Fibroblast of lung (primary cell): Measurements from ENCODE around the gene ACTRT2. TPM values are rescaled to one million over a fixed set of nuclear protein-coding genes. Genes with fewer than 3 reads are reported as not detected.

Experiments
- DNase-seq, 2 donors: peaks; one replicate each; pipeline versions ENCODE4 v3.0.0 to v3.0.0-alpha.2; 2010; ENCODE audit warnings: low read depth in 2 of 2
- H2AFZ ChIP-seq: 2 replicates; pipeline ENCODE4 v1.5.1; 2012; ENCODE audit warnings: low read length, control low read depth, inconsistent platforms
- H3K27ac ChIP-seq: 2 replicates; pipeline ENCODE4 v1.5.1; 2011; ENCODE audit warnings: low read length, control low read depth; ENCODE audit not compliant: insufficient read depth
- H3K27me3 ChIP-seq: 2 replicates; pipeline ENCODE4 v1.5.1; 2011; ENCODE audit warnings: mild to moderate bottlenecking, low read length; ENCODE audit not compliant: control insufficient read depth, insufficient read depth
- H3K36me3 ChIP-seq: 2 replicates; pipeline ENCODE4 v1.5.1; 2011; ENCODE audit warnings: low read length; ENCODE audit not compliant: control insufficient read depth, insufficient read depth
- H3K4me1 ChIP-seq: 2 replicates; pipeline ENCODE4 v1.5.1; 2011; ENCODE audit warnings: low read length; ENCODE audit not compliant: control insufficient read depth, insufficient read depth; ENCODE audit errors: extremely low read depth
- H3K4me2 ChIP-seq: 2 replicates; pipeline ENCODE4 v1.5.1; 2011; ENCODE audit warnings: low read length, control low read depth; ENCODE audit not compliant: insufficient read depth; ENCODE audit errors: extremely low read depth
- H3K4me3 ChIP-seq, 4 experiments: fragments of 200-600 bp in 1 of 4; sonication (generic) in 1 of 4; replicated peaks in 1 of 4; 2 replicates each; pipeline ENCODE4 v1.5.1; 2011 to 2016; ENCODE audit warnings: low read length in 4 of 4, low read depth in 3 of 4, mild to moderate bottlenecking in 3 of 4, control low read depth in 2 of 4, inconsistent platforms in 1 of 4, mixed read lengths in 1 of 4; ENCODE audit not compliant: insufficient read depth in 1 of 4; ENCODE audit errors: control extremely low read depth in 1 of 4
- H3K79me2 ChIP-seq: 2 replicates; pipeline ENCODE4 v1.5.1; 2012; ENCODE audit warnings: mild to moderate bottlenecking, low read length, inconsistent platforms; ENCODE audit not compliant: control insufficient read depth, insufficient read depth
- H3K9ac ChIP-seq: 2 replicates; pipeline ENCODE4 v1.5.1; 2011; ENCODE audit warnings: mild to moderate bottlenecking, low read length, control low read depth; ENCODE audit not compliant: insufficient read depth
- H3K9me3 ChIP-seq: 2 replicates; pipeline ENCODE4 v1.5.1; 2012; ENCODE audit warnings: low read depth, low read length; ENCODE audit not compliant: control insufficient read depth, insufficient read depth
- H4K20me1 ChIP-seq: 2 replicates; pipeline ENCODE4 v1.5.1; 2011; ENCODE audit warnings: low read length; ENCODE audit not compliant: control insufficient read depth, insufficient read depth; ENCODE audit errors: extremely low read depth
- CTCF ChIP-seq, 2 donors: IDR thresholded peaks in 1 of 2; conservative IDR thresholded peaks in 1 of 2; 1 replicate in 1 of 2; 2 replicates in 1 of 2; pipeline ENCODE4 v1.5.1; 2011 to 2012; ENCODE audit warnings: low read length in 2 of 2, control low read depth in 1 of 2, inconsistent platforms in 1 of 2, low read depth in 1 of 2, mild to moderate bottlenecking in 1 of 2
- EZH2 ChIP-seq: IDR thresholded peaks from 2 replicates; pipeline ENCODE4 v1.5.1; 2012; ENCODE audit warnings: low read length, control low read depth, mild to moderate bottlenecking; ENCODE audit errors: missing control alignments
- polyA plus RNA-seq, 2 donors: library from polyadenylated mRNA; depleted of rRNA in 1 of 2; stranded (reverse) in 1 of 2; unstranded in 1 of 2; fragments of >200 nt; gene quantifications; 2 replicates each; pipeline ENCODE4 v1.2.1, GENCODE V29; 2011 to 2012; ENCODE audit warnings: missing spikeins in 1 of 2
- total RNA-seq: library from RNA; depleted of rRNA; stranded (reverse); fragments of >200 nt; gene quantifications from 2 replicates; pipeline ENCODE4 v1.2.1, GENCODE V29; 2014

The ACTRT2 gene
- total and polyA plus RNA-seq, 2 donors (not counting 1 experiment from before 2014, with no cell fraction given): not detected

- TF ChIP-seq CTCF (conservative IDR thresholded peaks at IDR 0.05 in 1 of 2, IDR thresholded peaks at IDR 0.05 in 1 of 2; ENCODE audit: low read depth in 1 of 2, low read length in 2 of 2) (no peak), EZH2 (no peak)
- Histone ChIP-seq H3K4me3 (no peak overlapping the region), H3K9ac (no peak overlapping the region), H3K36me3 (no peaks in the 10 kb centered on the region), H3K4me2 (no peak overlapping the region), H3K79me2 (no peaks in the 10 kb centered on the region), H3K27ac (no peak overlapping the region), H3K9me3 (no peaks in the 10 kb centered on the region), H3K27me3 (no peaks in the 10 kb centered on the region), H2AFZ (no peak overlapping the region), H3K4me1 (no peaks in the 10 kb centered on the region), H4K20me1 (no peaks in the 10 kb centered on the region)
- no peak for DNase-seq
Observed at GRCh38 chr1:3014443-3015268, 6.6 kb upstream of the ACTRT2 start.

GRCh38 chr1:3015269-3015635 is 6.0 kb upstream of the ACTRT2 start:
- Histone ChIP-seq H4K20me1 (no peaks in the 10 kb centered on the region), H3K4me3 (no peak overlapping the region), H3K79me2 (no peaks in the 10 kb centered on the region), H3K27ac (no peak overlapping the region), H3K27me3 (no peaks in the 10 kb centered on the region), H3K36me3 (no peaks in the 10 kb centered on the region), H3K9ac (no peak overlapping the region), H3K4me2 (no peak overlapping the region), H3K4me1 (no peaks in the 10 kb centered on the region), H2AFZ (no peak overlapping the region), H3K9me3 (no peaks in the 10 kb centered on the region)
- no peak for TF ChIP-seq CTCF (conservative IDR thresholded peaks at IDR 0.05 in 1 of 2, IDR thresholded peaks at IDR 0.05 in 1 of 2; ENCODE audit: low read depth in 1 of 2, low read length in 2 of 2)
- no peak for TF ChIP-seq EZH2
- DNase-seq: no peak

- H3K4me2 ChIP-seq: no peak overlapping the region
- no peak overlapping the region for H2AFZ ChIP-seq
- H3K9ac ChIP-seq: no peak overlapping the region
- no peak overlapping the region for H3K4me3 ChIP-seq
- DNase-seq: no peak
- H4K20me1 ChIP-seq: no peaks in the 10 kb centered on the region
- H3K79me2 ChIP-seq: no peaks in the 10 kb centered on the region
- no peaks in the 10 kb centered on the region for H3K4me1 ChIP-seq
- H3K9me3 ChIP-seq: no peaks in the 10 kb centered on the region
- no peaks in the 10 kb centered on the region for H3K36me3 ChIP-seq
- no peak overlapping the region for H3K27ac ChIP-seq
- H3K27me3 ChIP-seq: no peaks in the 10 kb centered on the region
- TF ChIP-seq CTCF (conservative IDR thresholded peaks at IDR 0.05 in 1 of 2, IDR thresholded peaks at IDR 0.05 in 1 of 2; ENCODE audit: low read depth in 1 of 2, low read length in 2 of 2): no peak
- TF ChIP-seq EZH2: no peak
Observed at GRCh38 chr1:3015744-3016143, 5.5 kb upstream of the ACTRT2 start.
